Activated naive CD8-positive, alpha-beta T cell (primary cell): ENCODE results near the gene CEP57L1.
"Not testable (repeated sequence)": the region's sequence is repeated elsewhere in the genome, so short reads cannot be mapped to it uniquely, and the experiment has no call there.

Source experiments
- H3K27ac Mint-ChIP-seq: one replicate; pipeline ENCODE4 v1.8.0; 2021; ENCODE audit warnings: mixed read lengths
- H3K27me3 Mint-ChIP-seq: one replicate; pipeline ENCODE4 v1.8.0; 2021; ENCODE audit warnings: mixed read lengths
- H3K36me3 Mint-ChIP-seq: one replicate; pipeline ENCODE4 v1.8.0; 2021; ENCODE audit warnings: mixed read lengths
- H3K4me1 Mint-ChIP-seq: one replicate; pipeline ENCODE4 v1.8.0; 2021; ENCODE audit warnings: low read depth, mixed read lengths
- H3K4me3 Mint-ChIP-seq: one replicate; pipeline ENCODE4 v1.8.0; 2021; ENCODE audit warnings: mild to moderate bottlenecking, mixed read lengths
- H3K9me3 Mint-ChIP-seq: one replicate; pipeline ENCODE4 v1.8.0; 2021; ENCODE audit warnings: low read depth, mixed read lengths

The CEP57L1 gene

DNA sequence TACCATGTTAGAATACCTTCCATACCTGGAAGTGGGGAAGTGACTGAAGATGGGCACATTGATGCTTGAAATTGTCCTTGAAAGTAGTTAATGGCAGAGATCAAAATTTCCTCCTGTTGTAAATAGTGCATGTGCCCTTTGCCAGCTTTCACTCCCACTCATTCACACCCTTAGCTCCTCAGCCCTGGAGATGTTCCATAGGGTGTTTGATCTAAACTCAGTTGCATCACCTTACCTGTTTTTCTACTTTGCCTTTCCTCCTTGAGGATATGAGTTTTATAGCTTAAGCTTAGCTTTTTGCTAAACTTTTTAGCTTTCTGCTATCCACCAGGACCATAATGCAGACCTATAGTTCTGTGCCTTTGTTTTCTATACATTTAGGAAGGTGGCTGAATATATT is 69.0 kb downstream of the CEP57L1 start:
- Mint-ChIP-seq H3K4me3 (no peak overlapping the region), H3K36me3 (no peaks in the 10 kb centered on the region), H3K27ac (no peak overlapping the region), H3K9me3 (no peaks in the 10 kb centered on the region), H3K4me1 (no peaks in the 10 kb centered on the region), H3K27me3 (no peaks in the 10 kb centered on the region)

DNA sequence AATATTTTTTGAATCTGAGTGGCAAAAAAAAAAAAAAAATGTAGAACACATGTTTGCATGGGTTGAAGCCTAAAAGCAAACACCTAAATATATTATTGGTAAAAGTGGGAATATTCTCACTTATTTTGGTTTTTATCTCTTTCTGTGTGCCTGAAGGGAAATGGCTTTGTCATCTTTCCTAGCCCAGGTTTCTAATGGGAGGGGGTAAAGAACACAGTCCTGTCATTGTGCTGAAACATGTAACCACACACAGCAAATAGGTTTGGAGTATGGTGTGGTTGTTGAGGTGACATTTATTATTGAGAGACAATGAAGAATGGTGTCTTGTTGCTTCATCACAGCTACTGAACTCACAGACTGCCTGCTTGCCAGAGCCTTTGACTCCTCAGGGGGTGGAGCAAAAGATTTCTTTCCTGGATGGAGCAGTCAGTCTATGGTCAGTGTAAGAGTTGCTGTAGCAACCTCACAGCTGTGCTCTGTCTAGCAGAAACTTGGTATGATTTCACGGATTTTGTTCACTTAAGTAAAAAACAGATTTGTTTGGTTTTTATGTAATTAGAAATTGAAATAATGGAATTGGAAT is 70.2 kb downstream of the CEP57L1 start:
- H3K4me1 Mint-ChIP-seq: no peaks in the 10 kb centered on the region
- H3K36me3 Mint-ChIP-seq: no peaks in the 10 kb centered on the region
- H3K27me3 Mint-ChIP-seq: no peaks in the 10 kb centered on the region
- no peaks in the 10 kb centered on the region for H3K9me3 Mint-ChIP-seq
- H3K27ac Mint-ChIP-seq: no peak overlapping the region
- no peak overlapping the region for H3K4me3 Mint-ChIP-seq

DNA sequence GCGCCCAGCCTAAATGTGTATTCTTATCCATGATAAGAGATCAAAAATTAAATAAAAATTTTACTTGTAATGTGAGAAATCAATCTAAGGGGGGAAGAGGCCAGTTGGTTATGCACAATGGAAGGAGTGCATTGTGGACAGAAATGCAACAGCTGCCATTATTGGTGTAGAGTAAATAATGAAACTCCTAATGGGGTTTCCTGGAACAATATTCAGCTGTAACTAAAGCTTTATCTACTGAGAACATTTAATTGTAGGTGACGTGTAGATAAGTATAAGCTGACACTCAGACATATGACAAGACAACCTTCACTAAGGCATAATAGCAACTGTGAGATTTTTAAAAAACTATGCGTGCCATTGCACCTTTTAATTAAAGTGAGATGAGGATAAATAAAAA is 71.4 kb downstream of the CEP57L1 start:
- Mint-ChIP-seq H3K27ac (no peak overlapping the region), H3K9me3 (no peaks in the 10 kb centered on the region), H3K36me3 (no peaks in the 10 kb centered on the region), H3K4me1 (no peaks in the 10 kb centered on the region), H3K4me3 (no peak overlapping the region), H3K27me3 (no peaks in the 10 kb centered on the region)

DNA sequence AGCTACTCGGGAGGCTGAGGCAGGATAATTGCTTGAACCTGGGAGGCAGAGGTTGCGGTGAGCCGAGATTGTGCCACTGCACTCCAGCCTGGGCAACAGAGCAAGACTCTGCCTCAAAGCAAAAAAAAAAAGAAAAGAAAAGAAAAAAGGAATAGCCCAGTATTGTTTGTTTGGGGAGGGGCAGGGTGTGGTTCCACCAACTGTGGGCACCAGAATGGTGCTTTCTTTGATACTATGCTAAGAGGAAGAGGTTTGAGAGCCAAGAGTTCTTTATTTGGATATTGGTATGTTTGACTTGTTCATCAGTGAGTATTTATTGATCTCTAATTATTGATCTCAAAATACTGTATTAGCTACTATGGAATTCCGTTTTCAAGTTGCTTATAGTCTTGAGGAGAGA is 72.3 kb downstream of the CEP57L1 start:
- Mint-ChIP-seq H3K4me3 (no peak overlapping the region), H3K4me1 (no peaks in the 10 kb centered on the region), H3K27ac (no peak overlapping the region), H3K27me3 (no peaks in the 10 kb centered on the region), H3K36me3 (no peaks in the 10 kb centered on the region), H3K9me3 (no peaks in the 10 kb centered on the region)

DNA sequence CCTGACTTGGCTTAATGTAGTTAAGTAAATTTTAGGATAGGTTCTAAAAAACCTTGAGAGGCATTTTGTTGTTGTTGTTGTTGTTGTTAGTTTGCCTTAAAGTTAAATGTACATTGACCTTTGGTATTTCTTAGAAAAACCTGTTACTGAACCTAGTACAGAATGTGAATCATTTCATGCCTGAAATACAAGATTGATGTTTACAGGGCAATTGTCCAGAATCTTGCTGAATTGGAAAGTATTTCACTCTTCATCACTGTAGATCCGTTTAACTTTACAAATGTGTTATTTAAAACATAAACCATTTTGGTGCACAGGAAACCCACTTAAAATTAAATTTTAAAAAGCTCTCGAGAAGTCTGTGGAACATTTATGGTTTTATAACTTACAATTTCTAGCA is 75.0 kb downstream of the CEP57L1 start:
- no peak overlapping the region for H3K4me3 Mint-ChIP-seq
- H3K36me3 Mint-ChIP-seq: peaks cover 3% of the 10 kb centered on the region
- H3K27me3 Mint-ChIP-seq: peaks cover 9% of the 10 kb centered on the region
- no peaks in the 10 kb centered on the region for H3K4me1 Mint-ChIP-seq
- H3K27ac Mint-ChIP-seq: no peak overlapping the region
- H3K9me3 Mint-ChIP-seq: no peaks in the 10 kb centered on the region

DNA sequence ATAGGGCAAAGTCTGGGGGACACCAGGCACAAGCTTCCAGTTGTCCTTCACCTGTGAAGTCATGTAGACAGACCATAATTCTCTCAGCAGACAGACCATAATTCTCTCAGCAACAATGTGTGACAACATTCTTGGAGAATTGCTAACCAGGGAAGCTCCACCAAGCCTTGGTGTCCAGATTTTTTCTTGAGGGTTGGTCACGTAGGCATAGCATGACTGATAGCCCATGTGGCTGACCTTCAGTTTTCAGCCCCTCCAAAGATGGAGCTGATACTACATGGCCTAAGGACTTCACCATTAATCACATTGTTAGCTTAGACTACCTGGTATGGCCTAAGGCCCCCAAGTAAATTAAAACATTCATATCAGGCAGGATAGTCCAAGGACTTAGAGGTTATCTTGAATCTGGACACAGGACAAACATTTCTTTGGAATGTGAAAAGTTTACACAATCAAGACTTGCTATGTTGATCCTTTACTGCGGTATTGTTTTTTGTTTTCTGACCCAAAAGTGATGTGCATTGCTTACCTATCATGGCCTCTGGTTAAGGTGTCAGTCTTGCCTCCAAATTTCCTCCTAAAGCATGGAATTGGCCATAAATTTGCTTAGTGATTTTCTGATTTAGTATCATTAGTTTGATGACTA is 76.9 kb downstream of the CEP57L1 start:
- H3K4me3 Mint-ChIP-seq: no peak overlapping the region
- H3K4me1 Mint-ChIP-seq: no peaks in the 10 kb centered on the region
- H3K9me3 Mint-ChIP-seq: no peaks in the 10 kb centered on the region
- peaks cover 18% of the 10 kb centered on the region for H3K27me3 Mint-ChIP-seq
- peaks cover 3% of the 10 kb centered on the region for H3K36me3 Mint-ChIP-seq
- no peak overlapping the region for H3K27ac Mint-ChIP-seq

DNA sequence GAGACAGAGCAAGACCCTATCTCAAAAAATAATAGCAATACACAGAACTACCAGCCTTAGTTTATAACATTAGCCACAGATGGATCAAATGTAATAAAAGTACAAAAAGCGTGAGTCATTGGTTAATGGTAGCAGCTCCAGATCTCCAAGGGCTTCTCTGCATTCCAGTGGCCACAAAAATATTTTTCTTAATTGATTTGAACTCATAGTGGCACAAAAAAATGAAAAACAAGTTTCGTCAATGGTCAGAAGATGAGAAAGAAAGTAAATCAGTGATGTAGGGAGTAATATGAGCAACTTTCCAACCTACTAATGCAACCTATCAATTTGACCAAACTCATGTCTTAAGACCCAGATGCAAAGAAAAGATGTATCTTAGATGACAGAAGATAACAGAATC is 79.6 kb downstream of the CEP57L1 start:
- H3K4me1 Mint-ChIP-seq: no peaks in the 10 kb centered on the region
- H3K4me3 Mint-ChIP-seq: no peak overlapping the region
- no peak overlapping the region for H3K27ac Mint-ChIP-seq
- peaks cover 27% of the 10 kb centered on the region for H3K27me3 Mint-ChIP-seq
- no peaks in the 10 kb centered on the region for H3K9me3 Mint-ChIP-seq
- H3K36me3 Mint-ChIP-seq: peaks cover 3% of the 10 kb centered on the region

DNA sequence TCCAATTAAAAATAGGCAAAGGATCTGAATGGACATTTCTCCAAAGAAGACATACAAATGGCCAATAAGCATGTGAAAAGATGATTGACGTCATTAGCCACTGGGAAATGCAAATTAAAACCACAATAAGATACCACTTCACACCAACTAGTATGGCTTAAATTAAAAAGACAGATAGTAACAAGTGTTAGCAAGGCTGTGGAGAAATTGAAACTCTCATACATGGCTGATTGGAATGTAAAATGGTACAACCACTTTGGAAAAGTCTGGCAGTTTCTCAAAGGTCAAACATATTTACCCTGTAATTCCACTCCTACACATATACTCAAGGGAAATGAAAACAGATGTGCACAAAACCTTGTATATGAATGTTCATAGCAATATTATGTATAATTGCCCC is 83.6 kb downstream of the CEP57L1 start:
- no peaks in the 10 kb centered on the region for H3K4me1 Mint-ChIP-seq
- H3K27me3 Mint-ChIP-seq: peaks cover 35% of the 10 kb centered on the region
- no peaks in the 10 kb centered on the region for H3K9me3 Mint-ChIP-seq
- no peak overlapping the region for H3K4me3 Mint-ChIP-seq
- H3K36me3 Mint-ChIP-seq: peaks cover 3% of the 10 kb centered on the region
- H3K27ac Mint-ChIP-seq: no peak overlapping the region

DNA sequence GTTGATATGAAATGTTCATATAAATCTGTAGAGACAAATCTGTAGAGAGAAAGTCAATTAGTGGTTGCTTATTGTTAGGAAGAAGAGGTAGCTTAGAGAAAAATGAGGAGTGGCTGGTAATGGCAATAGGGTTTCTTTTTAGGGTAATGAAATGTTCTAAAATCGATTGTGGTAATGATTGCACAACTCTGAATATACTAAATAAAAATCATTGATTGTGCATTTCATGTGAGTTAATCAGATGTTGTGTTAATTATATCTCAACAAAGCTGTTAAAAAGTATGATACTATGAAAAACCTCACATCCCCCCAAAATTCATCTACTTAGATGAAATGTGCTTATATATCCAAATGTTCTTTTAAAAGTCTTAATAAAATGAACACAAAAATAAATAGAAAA is 84.2 kb downstream of the CEP57L1 start:
- Mint-ChIP-seq H3K9me3 (no peaks in the 10 kb centered on the region), H3K27ac (no peak overlapping the region), H3K36me3 (no peaks in the 10 kb centered on the region), H3K4me3 (no peak overlapping the region), H3K4me1 (no peaks in the 10 kb centered on the region), H3K27me3 (peaks cover 30% of the 10 kb centered on the region)

DNA sequence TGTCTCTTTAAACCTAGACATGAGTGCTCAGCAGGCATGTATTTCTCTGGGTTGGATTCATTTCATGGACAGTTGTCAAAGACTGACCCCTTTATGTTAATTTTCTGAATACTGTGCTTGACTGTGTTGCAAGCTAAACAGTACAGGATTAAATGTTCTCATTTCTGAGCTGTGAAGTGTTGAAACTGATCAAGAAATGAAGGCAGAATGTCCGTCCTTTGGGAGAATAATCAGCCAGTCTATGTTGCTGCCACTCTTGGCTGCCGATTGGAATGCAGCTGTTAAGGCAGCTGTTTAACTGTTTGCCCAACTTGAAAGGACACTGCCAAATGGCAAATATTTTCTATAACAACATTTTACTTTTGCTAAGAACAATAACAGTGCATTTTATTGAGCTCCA is 87.3 kb downstream of the CEP57L1 start:
- H3K4me1 Mint-ChIP-seq: no peaks in the 10 kb centered on the region
- H3K4me3 Mint-ChIP-seq: no peak overlapping the region
- no peak overlapping the region for H3K27ac Mint-ChIP-seq
- H3K9me3 Mint-ChIP-seq: no peaks in the 10 kb centered on the region
- H3K27me3 Mint-ChIP-seq: peaks cover 19% of the 10 kb centered on the region
- H3K36me3 Mint-ChIP-seq: no peaks in the 10 kb centered on the region

DNA sequence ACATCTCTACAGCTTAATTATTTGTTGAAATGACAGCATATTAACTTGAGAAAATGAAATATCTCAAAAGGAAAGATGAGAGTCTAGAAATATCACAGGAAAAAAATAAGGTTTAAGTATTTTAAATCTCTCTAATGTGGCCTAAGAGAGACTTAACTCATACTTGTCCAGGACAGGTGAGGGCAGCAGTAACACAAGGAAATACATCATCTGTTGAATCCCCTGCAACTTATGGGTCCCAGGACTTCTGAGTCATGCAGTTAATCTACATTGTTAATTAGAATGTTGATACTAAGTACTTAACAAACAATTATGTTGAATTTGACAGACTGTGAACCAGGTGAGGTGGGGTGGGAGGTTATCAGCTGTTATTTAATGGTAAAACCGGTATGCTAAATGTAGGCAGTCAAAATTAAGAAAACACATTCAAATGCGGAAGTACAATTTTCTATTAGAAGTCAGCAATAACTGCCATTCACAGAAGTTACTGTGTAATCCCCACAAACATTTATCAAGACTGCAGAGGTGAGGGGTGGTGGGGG is 87.9 kb downstream of the CEP57L1 start:
- no peaks in the 10 kb centered on the region for H3K36me3 Mint-ChIP-seq
- H3K9me3 Mint-ChIP-seq: no peaks in the 10 kb centered on the region
- no peak overlapping the region for H3K4me3 Mint-ChIP-seq
- no peaks in the 10 kb centered on the region for H3K4me1 Mint-ChIP-seq
- no peak overlapping the region for H3K27ac Mint-ChIP-seq
- peaks cover 18% of the 10 kb centered on the region for H3K27me3 Mint-ChIP-seq

DNA sequence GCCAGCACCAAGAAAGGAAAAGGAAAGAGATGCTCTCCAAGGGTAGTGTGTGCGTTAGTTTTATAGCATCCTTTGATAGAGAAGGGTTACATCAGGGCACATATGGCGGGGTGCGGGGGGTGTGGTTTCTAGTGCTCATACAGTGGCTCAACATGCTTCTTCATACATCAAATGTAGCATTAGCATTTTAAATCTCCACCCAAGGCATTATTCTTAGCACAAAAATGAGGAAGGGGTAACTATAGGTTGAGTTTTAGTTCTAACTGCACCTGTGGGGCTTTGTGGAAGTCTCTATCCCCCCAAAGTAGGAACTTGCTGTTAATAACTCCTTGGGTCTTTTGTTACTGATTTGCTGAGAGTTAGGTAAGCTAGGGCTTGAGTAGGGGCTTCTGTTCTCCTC is 89.3 kb downstream of the CEP57L1 start:
- no peaks in the 10 kb centered on the region for H3K4me1 Mint-ChIP-seq
- no peaks in the 10 kb centered on the region for H3K36me3 Mint-ChIP-seq
- no peak overlapping the region for H3K27ac Mint-ChIP-seq
- H3K9me3 Mint-ChIP-seq: no peaks in the 10 kb centered on the region
- no peak overlapping the region for H3K4me3 Mint-ChIP-seq
- peaks cover 10% of the 10 kb centered on the region for H3K27me3 Mint-ChIP-seq

DNA sequence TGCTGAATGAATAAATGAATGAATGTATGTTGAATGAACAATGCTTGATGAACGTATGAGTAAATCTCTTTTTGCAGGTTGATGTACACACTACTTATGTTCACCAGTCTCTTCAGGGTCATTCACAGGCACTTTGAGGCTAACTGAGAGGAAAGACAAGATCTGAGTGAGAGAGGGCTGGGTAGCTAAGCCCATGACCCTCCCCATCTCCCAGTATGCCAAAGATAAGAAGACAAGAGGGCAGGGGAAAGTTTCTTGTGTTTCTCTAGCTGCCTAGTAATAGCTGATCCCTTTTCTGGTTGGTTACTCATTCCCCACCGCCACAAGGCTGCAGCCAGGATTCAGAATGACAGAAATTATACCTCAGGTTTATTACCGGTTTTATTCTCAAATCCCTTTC is 90.7 kb downstream of the CEP57L1 start:
- Mint-ChIP-seq H3K36me3 (peaks cover under 1% of the 10 kb centered on the region), H3K4me1 (no peaks in the 10 kb centered on the region), H3K9me3 (peaks cover 4% of the 10 kb centered on the region), H3K27me3 (peaks cover 8% of the 10 kb centered on the region), H3K27ac (no peak overlapping the region), H3K4me3 (no peak overlapping the region)

DNA sequence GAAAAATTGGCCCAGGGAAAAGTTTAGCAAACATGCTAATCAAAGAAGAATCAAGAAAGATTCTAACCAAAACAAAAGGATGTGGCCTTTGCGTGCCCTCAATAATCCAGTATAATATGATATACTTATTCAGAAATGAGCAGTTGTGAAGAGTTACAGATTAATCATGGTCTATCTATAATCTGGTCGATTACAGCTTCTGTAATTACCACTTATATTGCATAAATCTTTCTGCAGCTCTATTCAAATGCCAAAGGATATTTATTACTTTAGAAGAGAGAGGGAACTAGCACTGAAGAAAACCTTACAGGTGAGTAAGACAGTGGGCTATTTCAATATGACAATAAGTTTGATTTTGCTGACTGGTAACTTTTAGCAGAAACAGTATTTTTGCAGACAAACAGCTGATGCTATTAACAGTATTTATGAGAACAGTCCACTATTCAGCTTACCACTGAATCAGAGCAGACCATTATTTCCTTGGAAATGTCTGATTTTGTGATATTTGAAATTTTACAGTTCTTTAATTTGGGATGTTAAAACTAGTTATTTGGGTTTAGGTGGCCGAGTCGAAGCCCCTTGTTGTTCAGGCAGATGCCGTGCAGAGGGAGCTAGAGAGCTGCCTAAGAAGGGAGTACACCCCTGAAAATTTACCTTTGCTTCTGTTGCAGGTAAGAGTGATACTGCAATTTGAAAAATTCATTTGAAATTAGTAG is 92.2 kb downstream of the CEP57L1 start:
- H3K9me3 Mint-ChIP-seq: peaks cover 6% of the 10 kb centered on the region
- H3K36me3 Mint-ChIP-seq: peaks cover 6% of the 10 kb centered on the region
- H3K27me3 Mint-ChIP-seq: peaks cover 4% of the 10 kb centered on the region
- H3K27ac Mint-ChIP-seq: no peak overlapping the region
- H3K4me1 Mint-ChIP-seq: no peaks in the 10 kb centered on the region
- H3K4me3 Mint-ChIP-seq: no peak overlapping the region

DNA sequence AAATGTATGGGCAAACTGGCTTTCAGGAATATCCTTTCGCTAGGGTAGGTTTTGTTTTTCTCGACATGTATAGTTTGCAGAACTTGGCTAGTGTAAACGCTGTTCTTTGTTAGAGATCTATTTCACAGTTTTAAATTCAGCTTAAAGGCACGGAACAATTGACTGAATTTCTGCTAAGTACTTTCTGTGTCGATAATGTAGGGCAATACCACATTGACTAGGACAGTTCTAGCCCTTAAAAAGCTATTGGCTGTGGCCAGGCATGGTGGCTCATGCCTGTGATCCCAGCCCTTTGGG is 92.8 kb downstream of the CEP57L1 start:
- peaks cover 6% of the 10 kb centered on the region for H3K9me3 Mint-ChIP-seq
- H3K4me3 Mint-ChIP-seq: no peak overlapping the region
- no peak overlapping the region for H3K27ac Mint-ChIP-seq
- peaks cover 3% of the 10 kb centered on the region for H3K27me3 Mint-ChIP-seq
- no peaks in the 10 kb centered on the region for H3K4me1 Mint-ChIP-seq
- H3K36me3 Mint-ChIP-seq: peaks cover 6% of the 10 kb centered on the region

DNA sequence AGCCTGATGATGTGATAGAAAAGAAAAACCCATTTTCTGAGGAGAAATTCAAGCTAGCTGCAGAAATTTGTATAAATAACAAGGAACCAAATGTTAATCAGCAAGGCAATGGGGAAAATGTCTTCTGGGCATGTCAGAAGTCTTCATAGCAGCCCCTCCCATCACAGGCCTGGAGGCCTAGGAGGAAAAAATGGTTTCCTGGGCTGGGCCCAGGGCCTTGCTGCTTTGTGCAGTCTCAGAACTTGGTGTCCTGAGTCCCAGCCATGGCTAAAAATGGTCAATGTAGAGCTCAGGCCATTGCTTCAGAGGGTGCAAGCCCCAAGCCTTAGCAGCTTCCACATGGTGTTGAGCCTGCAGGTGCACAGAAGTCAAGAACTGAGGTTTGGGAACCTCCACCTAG is 96.1 kb downstream of the CEP57L1 start:
- not testable (repeated sequence) for H3K36me3 Mint-ChIP-seq, H3K27ac Mint-ChIP-seq, H3K9me3 Mint-ChIP-seq, H3K4me1 Mint-ChIP-seq, H3K4me3 Mint-ChIP-seq, H3K27me3 Mint-ChIP-seq
